ENCODE data around the gene CNTNAP3B. TPM values are rescaled to one million over a fixed set of nuclear protein-coding genes. Genes with fewer than 3 reads are reported as not detected.
"Not testable (repeated sequence)": the region's sequence is repeated elsewhere in the genome, so short reads cannot be mapped to it uniquely, and the experiment has no call there.

The CNTNAP3B gene
- total RNA-seq, 2 experiments from 2014 or later, result not detected

- H3K27me3 ChIP-seq (ENCODE audit: control insufficient read depth in 1 of 2, insufficient read depth in 2 of 2, low read length in 2 of 2); H3K4me1 Mint-ChIP-seq (ENCODE audit: low read depth); H3K4me1 ChIP-seq (ENCODE audit: insufficient read depth, low read length); CTCF ChIA-PET; H3K9me3 Mint-ChIP-seq; H3K27me3 Mint-ChIP-seq; H3K4me3 ChIP-seq (ENCODE audit: low read length); intact Hi-C loops (cut with DNase I, micrococcal nuclease); H3K36me3 Mint-ChIP-seq (ENCODE audit: low read depth); H3K4me3 Mint-ChIP-seq; H3K27ac Mint-ChIP-seq; H3K27ac ChIP-seq (ENCODE audit: low read depth in 1 of 2, low read length in 2 of 2); ATAC-seq (ENCODE audit: poor library complexity); H3K36me3 ChIP-seq (ENCODE audit: insufficient read depth, low read length); POLR2A ChIA-PET; H3K9me3 ChIP-seq (ENCODE audit: control insufficient read depth in 1 of 2, insufficient read depth in 1 of 2, low read length in 2 of 2); DNase-seq: not testable (repeated sequence)
Measured at GRCh38 chr9:41977965-41978600, 151.1 kb downstream of the CNTNAP3B start.

DNA sequence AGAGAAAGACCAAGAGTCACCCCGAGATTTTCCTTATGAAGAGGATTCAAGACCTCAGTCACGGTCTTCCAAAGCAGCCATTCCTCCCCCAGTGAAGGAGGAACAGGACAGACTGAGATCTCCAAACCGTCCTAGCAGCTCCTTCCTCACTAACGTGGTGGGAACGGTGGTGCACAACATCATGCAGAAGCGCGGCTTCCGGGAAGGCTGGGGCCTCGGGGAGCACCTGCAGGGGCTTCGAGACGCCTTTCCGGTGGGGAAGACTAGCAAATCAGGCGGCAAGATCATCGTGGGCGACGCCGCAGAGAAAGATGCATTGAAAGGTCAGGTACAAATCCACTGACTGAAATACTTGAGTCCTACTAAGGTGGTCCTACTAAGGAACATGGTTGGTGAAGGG, 154.3 kb downstream of the CNTNAP3B start:
- H3K4me3 Mint-ChIP-seq, CTCF ChIA-PET, H3K27me3 Mint-ChIP-seq: not testable (repeated sequence)

GRCh38 chr9:41953007-41953406, 176.2 kb downstream of the CNTNAP3B start:
- H3K4me1 ChIP-seq (ENCODE audit: insufficient read depth, low read length); ATAC-seq (ENCODE audit: poor library complexity); H3K4me1 Mint-ChIP-seq (ENCODE audit: low read depth); intact Hi-C loops (cut with DNase I, micrococcal nuclease); POLR2A ChIA-PET; CTCF ChIA-PET; H3K9me3 Mint-ChIP-seq; H3K4me3 ChIP-seq (ENCODE audit: low read length); H3K36me3 ChIP-seq (ENCODE audit: insufficient read depth, low read length); H3K27me3 Mint-ChIP-seq; DNase-seq; H3K36me3 Mint-ChIP-seq (ENCODE audit: low read depth); H3K9me3 ChIP-seq (ENCODE audit: control insufficient read depth in 1 of 2, insufficient read depth in 1 of 2, low read length in 2 of 2); H3K27ac ChIP-seq (ENCODE audit: low read depth in 1 of 2, low read length in 2 of 2); H3K27ac Mint-ChIP-seq; H3K4me3 Mint-ChIP-seq; H3K27me3 ChIP-seq (ENCODE audit: control insufficient read depth in 1 of 2, insufficient read depth in 2 of 2, low read length in 2 of 2): not testable (repeated sequence)

More for the DNA sequence above, 154.3 kb downstream of the CNTNAP3B start:
- H3K9me3 Mint-ChIP-seq; H3K27ac ChIP-seq (ENCODE audit: low read depth in 1 of 2, low read length in 2 of 2); H3K9me3 ChIP-seq (ENCODE audit: control insufficient read depth in 1 of 2, insufficient read depth in 1 of 2, low read length in 2 of 2); ATAC-seq (ENCODE audit: poor library complexity); H3K4me3 ChIP-seq (ENCODE audit: low read length); H3K27me3 ChIP-seq (ENCODE audit: control insufficient read depth in 1 of 2, insufficient read depth in 2 of 2, low read length in 2 of 2); H3K4me1 ChIP-seq (ENCODE audit: insufficient read depth, low read length); H3K4me1 Mint-ChIP-seq (ENCODE audit: low read depth); H3K36me3 Mint-ChIP-seq (ENCODE audit: low read depth); DNase-seq; POLR2A ChIA-PET; H3K36me3 ChIP-seq (ENCODE audit: insufficient read depth, low read length); intact Hi-C loops (cut with DNase I, micrococcal nuclease); H3K27ac Mint-ChIP-seq: not testable (repeated sequence)

DNA sequence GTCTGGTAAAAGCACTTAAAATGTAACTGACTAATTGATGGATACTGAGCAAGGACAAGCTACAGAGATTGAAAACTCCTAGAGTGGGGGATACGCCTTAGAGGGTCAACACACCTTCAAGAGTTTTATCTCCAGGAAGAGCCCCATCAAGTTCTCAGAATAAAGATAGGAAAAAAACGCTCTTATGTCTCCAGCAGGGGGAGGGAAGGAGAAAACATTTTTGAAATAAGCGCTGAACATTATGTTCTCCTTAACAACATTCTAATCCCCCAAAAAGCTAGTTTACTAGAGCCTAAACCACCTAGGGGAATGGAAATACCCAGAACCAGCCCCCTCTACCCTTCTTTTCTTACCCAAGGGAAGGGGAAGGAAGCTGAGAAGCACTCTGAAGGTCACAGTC, 187.5 kb downstream of the CNTNAP3B start:
- H3K9me3 Mint-ChIP-seq; CTCF ChIA-PET; H3K27ac ChIP-seq (ENCODE audit: low read depth in 1 of 2, low read length in 2 of 2); DNase-seq; H3K4me1 ChIP-seq (ENCODE audit: insufficient read depth, low read length); H3K4me3 Mint-ChIP-seq; intact Hi-C loops (cut with DNase I, micrococcal nuclease); H3K9me3 ChIP-seq (ENCODE audit: control insufficient read depth in 1 of 2, insufficient read depth in 1 of 2, low read length in 2 of 2); H3K27ac Mint-ChIP-seq; H3K27me3 Mint-ChIP-seq; H3K36me3 ChIP-seq (ENCODE audit: insufficient read depth, low read length); H3K36me3 Mint-ChIP-seq (ENCODE audit: low read depth); H3K4me1 Mint-ChIP-seq (ENCODE audit: low read depth); ATAC-seq (ENCODE audit: poor library complexity); POLR2A ChIA-PET; H3K4me3 ChIP-seq (ENCODE audit: low read length); H3K27me3 ChIP-seq (ENCODE audit: control insufficient read depth in 1 of 2, insufficient read depth in 2 of 2, low read length in 2 of 2): not testable (repeated sequence)

- H3K4me1 Mint-ChIP-seq (ENCODE audit: low read depth); H3K36me3 ChIP-seq (ENCODE audit: insufficient read depth, low read length); H3K4me3 Mint-ChIP-seq; intact Hi-C loops (cut with DNase I, micrococcal nuclease); H3K4me3 ChIP-seq (ENCODE audit: low read length); H3K9me3 ChIP-seq (ENCODE audit: control insufficient read depth in 1 of 2, insufficient read depth in 1 of 2, low read length in 2 of 2); H3K36me3 Mint-ChIP-seq (ENCODE audit: low read depth); H3K27me3 Mint-ChIP-seq; ATAC-seq (ENCODE audit: poor library complexity); H3K27ac ChIP-seq (ENCODE audit: low read depth in 1 of 2, low read length in 2 of 2); H3K9me3 Mint-ChIP-seq; H3K27me3 ChIP-seq (ENCODE audit: control insufficient read depth in 1 of 2, insufficient read depth in 2 of 2, low read length in 2 of 2); POLR2A ChIA-PET; DNase-seq; H3K4me1 ChIP-seq (ENCODE audit: insufficient read depth, low read length); H3K27ac Mint-ChIP-seq; CTCF ChIA-PET: not testable (repeated sequence)
Measured at GRCh38 chr9:41938143-41938542, 191.1 kb downstream of the CNTNAP3B start.

GRCh38 chr9:41935727-41936126, 193.5 kb downstream of the CNTNAP3B start:
- H3K9me3 ChIP-seq (ENCODE audit: control insufficient read depth in 1 of 2, insufficient read depth in 1 of 2, low read length in 2 of 2); H3K27me3 Mint-ChIP-seq; H3K36me3 Mint-ChIP-seq (ENCODE audit: low read depth); H3K4me3 Mint-ChIP-seq; H3K27ac Mint-ChIP-seq; H3K27me3 ChIP-seq (ENCODE audit: control insufficient read depth in 1 of 2, insufficient read depth in 2 of 2, low read length in 2 of 2); ATAC-seq (ENCODE audit: poor library complexity); POLR2A ChIA-PET; DNase-seq; H3K27ac ChIP-seq (ENCODE audit: low read depth in 1 of 2, low read length in 2 of 2); H3K4me1 ChIP-seq (ENCODE audit: insufficient read depth, low read length); H3K9me3 Mint-ChIP-seq; H3K36me3 ChIP-seq (ENCODE audit: insufficient read depth, low read length); H3K4me3 ChIP-seq (ENCODE audit: low read length); CTCF ChIA-PET; H3K4me1 Mint-ChIP-seq (ENCODE audit: low read depth); intact Hi-C loops (cut with DNase I, micrococcal nuclease): not testable (repeated sequence)

DNA sequence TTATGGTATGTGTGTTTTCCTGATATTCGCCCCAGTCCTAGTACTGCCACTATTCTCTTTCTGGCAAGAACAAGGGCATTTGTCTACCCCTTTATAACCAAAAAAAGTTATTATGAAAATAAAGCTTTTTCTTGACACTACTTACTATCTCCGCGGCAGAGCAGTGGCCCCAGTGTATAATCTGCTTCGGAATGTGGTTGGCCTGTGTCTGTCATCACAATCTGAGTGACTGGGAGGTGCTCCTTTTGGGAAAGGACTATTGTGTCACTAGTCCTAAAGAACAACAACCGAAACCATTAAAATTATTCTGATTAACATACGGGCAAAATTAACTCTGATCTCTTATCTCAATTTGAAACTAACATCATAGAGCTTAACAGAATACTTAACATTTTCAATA, 200.1 kb downstream of the CNTNAP3B start:
- H3K4me3 ChIP-seq (ENCODE audit: low read length); DNase-seq; H3K4me1 ChIP-seq (ENCODE audit: insufficient read depth, low read length); H3K27me3 ChIP-seq (ENCODE audit: control insufficient read depth in 1 of 2, insufficient read depth in 2 of 2, low read length in 2 of 2); H3K9me3 ChIP-seq (ENCODE audit: control insufficient read depth in 1 of 2, insufficient read depth in 1 of 2, low read length in 2 of 2); H3K4me1 Mint-ChIP-seq (ENCODE audit: low read depth); H3K27me3 Mint-ChIP-seq; POLR2A ChIA-PET; H3K27ac ChIP-seq (ENCODE audit: low read depth in 1 of 2, low read length in 2 of 2); intact Hi-C loops (cut with DNase I, micrococcal nuclease); H3K36me3 Mint-ChIP-seq (ENCODE audit: low read depth); H3K4me3 Mint-ChIP-seq; ATAC-seq (ENCODE audit: poor library complexity); H3K27ac Mint-ChIP-seq; CTCF ChIA-PET; H3K36me3 ChIP-seq (ENCODE audit: insufficient read depth, low read length); H3K9me3 Mint-ChIP-seq: not testable (repeated sequence)
